HG02852 (cell line): ENCODE results near the gene GTF3C1.

ENCODE experiments used
- ATAC-seq: cut with Tn5 transposase; IDR thresholded peaks from one replicate; pipeline ENCODE4 v1.9.1; 2021; ENCODE audit warnings: mild to moderate bottlenecking, moderate library complexity; ENCODE audit not compliant: unreplicated experiment

The GTF3C1 gene

GRCh38 chr16:27489906-27490305 is 59.8 kb downstream of the GTF3C1 start:
- ATAC-seq: no peak

- ATAC-seq: no peak
These were observed 60.3 kb downstream of the GTF3C1 start for GRCh38 chr16:27489421-27489820.

GRCh38 chr16:27486760-27487159 is 63.0 kb downstream of the GTF3C1 start:
- no peak for ATAC-seq

- ATAC-seq: no peak
These were observed 63.4 kb downstream of the GTF3C1 start for GRCh38 chr16:27486344-27486743.

GRCh38 chr16:27485811-27486210 is 63.9 kb downstream of the GTF3C1 start:
- no peak for ATAC-seq

- ATAC-seq: no peak
These were observed 64.6 kb downstream of the GTF3C1 start for GRCh38 chr16:27485126-27485525.

- ATAC-seq: no peak
These were observed 66.1 kb downstream of the GTF3C1 start for GRCh38 chr16:27483624-27484023.

GRCh38 chr16:27483088-27483437 is 66.7 kb downstream of the GTF3C1 start:
- no peak for ATAC-seq

GRCh38 chr16:27482397-27483087 is 67.2 kb downstream of the GTF3C1 start:
- no peak for ATAC-seq

GRCh38 chr16:27481282-27481934 is 68.3 kb downstream of the GTF3C1 start:
- no peak for ATAC-seq

- no peak for ATAC-seq
These were observed 69.0 kb downstream of the GTF3C1 start for GRCh38 chr16:27480761-27481160.

- no peak for ATAC-seq
These were observed 73.5 kb downstream of the GTF3C1 start for GRCh38 chr16:27476240-27476639.

GRCh38 chr16:27475561-27475960 is 74.2 kb downstream of the GTF3C1 start:
- no peak for ATAC-seq

GRCh38 chr16:27474921-27475320 is 74.8 kb downstream of the GTF3C1 start:
- no peak for ATAC-seq

- ATAC-seq: no peak
These were observed 75.7 kb downstream of the GTF3C1 start for GRCh38 chr16:27474041-27474440.

- no peak for ATAC-seq
These were observed 76.4 kb downstream of the GTF3C1 start for GRCh38 chr16:27473101-27473900.

GRCh38 chr16:27472091-27473020 is 77.4 kb downstream of the GTF3C1 start:
- no peak for ATAC-seq

- ATAC-seq: no peak
These were observed 78.1 kb downstream of the GTF3C1 start for GRCh38 chr16:27471661-27472060.

- ATAC-seq: no peak
These were observed 78.9 kb downstream of the GTF3C1 start for GRCh38 chr16:27470567-27471431.
